Neuronal stem cell (in vitro differentiated cells): ENCODE data around the gene KIRREL1.

Experiments used
- DNase-seq: peaks from one replicate; pipeline ENCODE4 v3.0.0-alpha.2; 2013; ENCODE audit warnings: low spot score
- H2AFZ ChIP-seq: one replicate; pipeline ENCODE4 v1.6.1; 2013; ENCODE audit warnings: mild to moderate bottlenecking, low read length, inconsistent platforms
- H2AK5ac ChIP-seq: 2 replicates; pipeline ENCODE4 v1.6.1; 2013; ENCODE audit warnings: low read depth, mild to moderate bottlenecking, inconsistent platforms, low read length, moderate library complexity, mixed read lengths
- H2BK120ac ChIP-seq: 2 replicates; pipeline ENCODE4 v1.6.1; 2013; ENCODE audit warnings: low read depth, mild to moderate bottlenecking, inconsistent platforms, low read length, moderate library complexity, mixed read lengths
- H2BK12ac ChIP-seq: one replicate; pipeline ENCODE4 v1.6.1; 2013; ENCODE audit warnings: low read length, inconsistent platforms
- H2BK15ac ChIP-seq: 2 replicates; pipeline ENCODE4 v1.6.1; 2013; ENCODE audit warnings: mild to moderate bottlenecking, low read length, inconsistent platforms, mixed read lengths
- H2BK5ac ChIP-seq: one replicate; pipeline ENCODE4 v1.6.1; 2013; ENCODE audit warnings: inconsistent platforms, mild to moderate bottlenecking, low read length, moderate library complexity
- H3K14ac ChIP-seq: one replicate; pipeline ENCODE4 v1.6.1; 2013; ENCODE audit warnings: low read length, inconsistent platforms
- H3K18ac ChIP-seq: 2 replicates; pipeline ENCODE4 v1.6.1; 2013; ENCODE audit warnings: low read length, inconsistent platforms
- H3K23ac ChIP-seq: 2 replicates; pipeline ENCODE4 v1.6.1; 2013; ENCODE audit warnings: low read depth, mild to moderate bottlenecking, mixed read lengths, low read length, inconsistent platforms; ENCODE audit not compliant: poor library complexity
- H3K27ac ChIP-seq: replicated peaks from 3 replicates; pipeline ENCODE4 v1.5.1; 2013; ENCODE audit warnings: low read length, inconsistent platforms
- H3K27me3 ChIP-seq, 3 experiments: 2 replicates each; pipeline ENCODE4 v1.6.1; 2013; ENCODE audit warnings: low read length in 3 of 3, mild to moderate bottlenecking in 2 of 3, inconsistent platforms in 1 of 3, low read depth in 1 of 3, mixed read lengths in 1 of 3, moderate library complexity in 1 of 3; ENCODE audit not compliant: control insufficient read depth in 3 of 3, insufficient read depth in 3 of 3
- H3K36me3 ChIP-seq, 2 donors: replicated peaks in 1 of 2; 2 replicates each; pipeline ENCODE4 v1.6.1; 2013; ENCODE audit warnings: low read length in 2 of 2; ENCODE audit not compliant: control insufficient read depth in 2 of 2, insufficient read depth in 2 of 2
- H3K4ac ChIP-seq: 2 replicates; pipeline ENCODE4 v1.6.1; 2013; ENCODE audit warnings: inconsistent platforms, mild to moderate bottlenecking, low read length, moderate library complexity
- H3K4me1 ChIP-seq, 2 donors: 1 replicate in 1 of 2; 2 replicates in 1 of 2; pipeline ENCODE4 v1.6.1; 2013; ENCODE audit warnings: low read length in 2 of 2, low read depth in 1 of 2; ENCODE audit not compliant: control insufficient read depth in 2 of 2, insufficient read depth in 1 of 2
- H3K4me2 ChIP-seq: one replicate; pipeline ENCODE4 v1.6.1; 2013; ENCODE audit warnings: mild to moderate bottlenecking, low read length, inconsistent platforms; ENCODE audit not compliant: insufficient read depth, poor library complexity, severe bottlenecking
- H3K4me3 ChIP-seq, 2 donors: 2 replicates each; pipeline ENCODE4 v1.5.1; 2013; ENCODE audit warnings: low read length in 2 of 2, mild to moderate bottlenecking in 2 of 2, inconsistent platforms in 1 of 2, moderate library complexity in 1 of 2
- H3K79me1 ChIP-seq: one replicate; pipeline ENCODE4 v1.6.1; 2013; ENCODE audit warnings: low read depth, mild to moderate bottlenecking, inconsistent platforms, low read length, moderate library complexity
- H3K9ac ChIP-seq: one replicate; pipeline ENCODE4 v1.6.1; 2013; ENCODE audit warnings: mild to moderate bottlenecking, low read depth, low read length, inconsistent platforms; ENCODE audit not compliant: poor library complexity
- H3K9me3 ChIP-seq, 2 donors: replicated peaks in 1 of 2; 2 replicates each; pipeline versions ENCODE3 to v1.6.1; 2013; ENCODE audit warnings: low read length in 2 of 2, mild to moderate bottlenecking in 2 of 2, inconsistent platforms in 1 of 2, low read depth in 1 of 2, mixed read lengths in 1 of 2, moderate library complexity in 1 of 2; ENCODE audit not compliant: control insufficient read depth in 2 of 2, insufficient read depth in 1 of 2
- H4K8ac ChIP-seq: one replicate; pipeline ENCODE4 v1.6.1; 2013; ENCODE audit warnings: low read depth, mild to moderate bottlenecking, inconsistent platforms, low read length, moderate library complexity
- H4K91ac ChIP-seq: one replicate; pipeline ENCODE4 v1.6.1; 2013; ENCODE audit warnings: low read length, low read depth, mild to moderate bottlenecking, inconsistent platforms; ENCODE audit not compliant: poor library complexity
- whole genome bisulfite sequencing, 2 donors: extraction: QIAGEN DNeasy Blood & Tissue Kit; methylation state at CpG; one replicate each; pipeline ENCODE4 v1.1.7; 2013; ENCODE audit warnings: missing lambda C conversion rate in 2 of 2, mixed read lengths in 1 of 2; ENCODE audit not compliant: insufficient read length in 2 of 2, insufficient replicate concordance in 1 of 2; ENCODE audit errors: extremely low coverage in 2 of 2; 5-methylcytosine and 5-hydroxymethylcytosine counted together

The KIRREL1 gene

DNA sequence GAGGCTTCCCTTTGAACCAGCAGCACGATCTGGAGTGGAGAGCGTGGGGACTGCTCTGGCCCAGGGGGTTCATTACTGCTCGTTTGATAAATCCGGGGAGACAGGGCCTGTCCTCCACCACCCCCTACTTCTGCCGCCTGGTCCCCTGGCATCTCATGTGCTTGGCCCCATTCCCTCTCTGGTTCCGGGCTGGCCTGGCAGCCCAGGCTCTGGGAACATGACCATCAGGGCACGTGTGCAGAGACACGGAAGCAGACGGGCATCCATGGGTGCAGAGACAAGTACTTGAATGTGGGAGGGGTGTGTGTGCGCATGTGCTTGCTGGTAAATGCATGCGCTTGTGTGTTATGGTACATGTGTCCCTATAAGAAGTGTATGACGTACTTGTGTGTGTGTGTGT lies 75.5 kb downstream of the KIRREL1 start:
- Histone ChIP-seq H3K23ac (peak overlapping the region; percentile 18), H2BK12ac (no peak overlapping the region), H3K36me3 (peaks cover 0 to 17% of the 10 kb centered on the region in 2 donors), H3K9me3 (no peaks in the 10 kb centered on the region), H4K91ac (no peak overlapping the region), H3K14ac (no peak overlapping the region), H3K79me1 (peaks cover 4% of the 10 kb centered on the region), H3K4me1 (peaks cover 19 to 46% of the 10 kb centered on the region in 2 donors), H3K4me2 (no peak overlapping the region), H3K4ac (no peak overlapping the region), H3K27ac (no peak overlapping the region), H2AFZ (no peak overlapping the region), H2BK15ac (no peak overlapping the region), H2BK120ac (no peak overlapping the region), H4K8ac (no peak overlapping the region), H2AK5ac (no peak overlapping the region), H3K27me3 (no peaks in the 10 kb centered on the region), H3K4me3 (peak overlapping the region in 1 of 2 donors; percentile 37), H3K9ac (peak overlapping the region; percentile 51), H2BK5ac (no peak overlapping the region), H3K18ac (peak overlapping the region; percentile 38)
- WGBS, 2 donors = no CpG with 5 or more reads among the region's 12 CpGs
- DNase-seq = no peak

DNA sequence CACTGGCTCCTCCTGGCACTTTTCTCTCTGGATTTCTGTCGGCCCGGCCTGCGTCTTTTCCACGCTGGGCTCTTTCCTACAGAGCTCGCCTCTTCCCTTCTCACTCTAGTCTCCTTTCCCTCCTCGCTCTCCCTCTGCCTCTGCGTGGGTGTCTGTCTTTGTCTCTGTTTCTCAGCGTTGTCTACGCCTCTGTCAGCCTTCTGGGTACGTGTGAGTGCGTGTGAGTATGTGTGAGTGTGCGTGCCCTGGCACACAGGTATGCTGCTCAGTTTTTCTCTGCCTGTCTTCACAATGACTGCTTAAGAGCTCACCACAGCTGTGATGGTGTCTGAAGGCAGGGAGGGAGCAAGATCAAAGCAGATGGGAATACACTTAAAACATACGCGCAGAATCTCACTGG lies 77.7 kb downstream of the KIRREL1 start:
- no peak overlapping the region for H3K4me3 ChIP-seq

DNA sequence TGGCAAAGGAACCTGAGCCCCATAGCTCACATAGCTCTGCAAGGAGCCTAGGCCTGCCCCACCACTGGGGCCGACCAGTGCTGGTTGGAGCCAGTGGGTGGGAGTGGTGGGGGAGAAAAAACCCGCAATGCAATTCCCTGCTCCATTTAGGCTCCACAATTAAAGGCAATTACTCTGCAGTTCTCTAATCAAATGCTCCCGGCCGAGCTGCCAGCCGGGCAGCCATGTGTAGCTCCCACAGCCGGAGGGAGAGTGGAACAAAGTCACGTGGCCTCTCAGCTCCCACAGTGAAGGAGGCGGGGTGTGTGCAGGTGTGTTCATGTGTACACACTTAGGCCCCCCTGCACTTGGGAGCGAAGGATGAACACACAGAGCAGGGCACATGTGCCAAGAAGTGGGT lies 81.6 kb downstream of the KIRREL1 start:
- Histone ChIP-seq H4K8ac (no peak overlapping the region), H2BK120ac (no peak overlapping the region), H3K4me2 (no peak overlapping the region), H3K4me3 (no peak overlapping the region), H3K9me3 (no peaks in the 10 kb centered on the region), H3K18ac (peak overlapping the region; percentile 38), H2BK15ac (no peak overlapping the region), H3K79me1 (peaks cover 15% of the 10 kb centered on the region), H2BK12ac (no peak overlapping the region), H3K27ac (no peak overlapping the region), H3K14ac (no peak overlapping the region), H3K27me3 (no peaks in the 10 kb centered on the region), H4K91ac (no peak overlapping the region), H3K36me3 (peaks cover 9 to 59% of the 10 kb centered on the region in 2 donors), H3K23ac (no peak overlapping the region), H3K9ac (no peak overlapping the region), H2AK5ac (no peak overlapping the region), H2AFZ (no peak overlapping the region), H3K4ac (no peak overlapping the region), H2BK5ac (no peak overlapping the region), H3K4me1 (peaks cover 14 to 55% of the 10 kb centered on the region in 2 donors)
- no peak for DNase-seq
- no CpG with 5 or more reads among the region's 9 CpGs for WGBS, 2 donors

More for the DNA sequence above, 77.7 kb downstream of the KIRREL1 start:
- Histone ChIP-seq H4K8ac (no peak overlapping the region), H3K27me3 (no peaks in the 10 kb centered on the region), H3K27ac (no peak overlapping the region), H3K36me3 (peaks cover 0 to 28% of the 10 kb centered on the region in 2 donors), H2BK12ac (no peak overlapping the region), H3K4me1 (peaks cover 19 to 60% of the 10 kb centered on the region in 2 donors), H2BK5ac (no peak overlapping the region), H3K9ac (no peak overlapping the region), H3K14ac (no peak overlapping the region), H3K23ac (no peak overlapping the region), H3K9me3 (no peaks in the 10 kb centered on the region), H3K4me2 (no peak overlapping the region), H2BK120ac (no peak overlapping the region), H2AFZ (no peak overlapping the region), H2BK15ac (no peak overlapping the region), H3K79me1 (peaks cover 10% of the 10 kb centered on the region), H3K18ac (no peak overlapping the region), H3K4ac (no peak overlapping the region), H2AK5ac (no peak overlapping the region), H4K91ac (no peak overlapping the region)
- no CpG with 5 or more reads among the region's 14 CpGs for WGBS, 2 donors
- DNase-seq = no peak

DNA sequence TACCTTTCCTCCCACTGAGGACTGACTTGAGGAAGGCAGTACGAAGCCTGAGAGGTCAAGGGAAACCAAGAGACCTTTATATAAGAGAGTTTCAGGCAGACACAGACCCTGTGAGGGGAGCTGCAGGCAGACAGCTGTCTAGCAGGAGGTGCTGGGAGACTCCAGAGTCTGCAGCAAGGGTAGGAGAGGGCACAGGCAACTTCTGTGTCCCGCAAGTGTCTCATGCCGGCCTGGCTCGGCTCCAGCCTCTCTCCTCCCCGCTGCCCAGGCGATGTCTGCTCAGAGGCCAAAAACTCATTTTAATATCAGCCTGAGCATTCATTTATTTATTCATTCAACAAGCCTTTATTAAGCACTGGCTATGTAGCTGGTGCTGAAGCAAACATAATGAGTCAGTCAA lies 83.0 kb downstream of the KIRREL1 start:
- no peak for DNase-seq
- Histone ChIP-seq H3K4ac (no peak overlapping the region), H2AK5ac (no peak overlapping the region), H3K23ac (no peak overlapping the region), H2BK5ac (no peak overlapping the region), H3K4me3 (no peak overlapping the region), H3K27me3 (no peaks in the 10 kb centered on the region), H3K9me3 (no peaks in the 10 kb centered on the region), H2AFZ (no peak overlapping the region), H2BK120ac (no peak overlapping the region), H3K18ac (no peak overlapping the region), H2BK12ac (no peak overlapping the region), H4K8ac (no peak overlapping the region), H3K79me1 (peaks cover 15% of the 10 kb centered on the region), H2BK15ac (no peak overlapping the region), H3K4me1 (peaks cover 5 to 46% of the 10 kb centered on the region in 2 donors), H3K9ac (no peak overlapping the region), H3K14ac (no peak overlapping the region), H3K27ac (no peak overlapping the region), H3K4me2 (no peak overlapping the region), H4K91ac (no peak overlapping the region), H3K36me3 (peaks cover 17 to 72% of the 10 kb centered on the region in 2 donors)
- WGBS, 2 donors = no CpG with 5 or more reads among the region's 6 CpGs
